ENCODE measurements around the gene SOWAHA.

GRCh38 chr5:132799392-132799791, 13.7 kb upstream of the SOWAHA start:
- TF ChIP-seq CTCF (IDR thresholded peaks at IDR 0.05) = no peak
- no peak for TF ChIP-seq REST (IDR thresholded peaks at IDR 0.05; ENCODE audit: insufficient read depth in 1 of 2, low read depth in 2 of 2, low read length in 1 of 2)
- TF ChIP-seq SIN3A (IDR thresholded peaks at IDR 0.05; ENCODE audit: borderline replicate concordance, insufficient read depth, low read depth, low read length) = no peak
- no peak for TF ChIP-seq POLR2AphosphoS5 (IDR thresholded peaks at IDR 0.05; ENCODE audit: low read depth, low read length)
- no peak for TF ChIP-seq TCF7L2 (IDR thresholded peaks at IDR 0.05; ENCODE audit: low read depth, low read length)

All from Panc1 (cell line).